Right lobe of liver (tissue), 6 donors: ENCODE data around the gene RELN. TPM values are rescaled to one million over a fixed set of nuclear protein-coding genes. Genes with fewer than 3 reads are reported as not detected.

Source experiments
- ATAC-seq, 4 donors: fragments of 200-7000 bp; cut with Tn5 transposase; one replicate each; pipeline ENCODE4 v1.9.1; 2020; ENCODE audit warnings: mild to moderate bottlenecking in 4 of 4, moderate library complexity in 4 of 4
- DNase-seq, 3 donors: peaks; one replicate each; pipeline ENCODE4 v3.0.0-alpha.2; 2020
- H3K27ac ChIP-seq, 3 donors: fragments of 200-600 bp; one replicate each; pipeline ENCODE4 v1.8.0; 2022
- H3K27me3 ChIP-seq, 2 donors: fragments of 200-600 bp; one replicate each; pipeline ENCODE4 v1.8.0; 2022
- H3K36me3 ChIP-seq, 4 donors: fragments of 200-600 bp; sonication (generic) in 1 of 4; one replicate each; pipeline versions ENCODE4 v1.5.1 to v1.8.0; 2017 to 2022; ENCODE audit warnings: control low read depth in 1 of 4
- H3K4me1 ChIP-seq, 4 donors: fragments of 200-600 bp; sonication (generic) in 1 of 4; one replicate each; pipeline versions ENCODE4 v1.5.1 to v1.8.0; 2017 to 2022; ENCODE audit warnings: control low read depth in 1 of 4
- H3K4me3 ChIP-seq, 3 donors: fragments of 200-600 bp; one replicate each; pipeline ENCODE4 v1.8.0; 2022
- H3K9me3 ChIP-seq, 4 donors: fragments of 200-600 bp; sonication (generic) in 1 of 4; one replicate each; pipeline versions ENCODE4 v1.5.1 to v1.8.0; 2017 to 2022; ENCODE audit warnings: control low read depth in 1 of 4
- POLR2A ChIP-seq: fragments of 450-650 bp; IDR thresholded peaks from one replicate; pipeline ENCODE4 v1.6.1; 2017; ENCODE audit warnings: antibody characterized with exemption, mild to moderate bottlenecking
- WGBS: methylation state at CpG from one replicate; pipeline ENCODE4 v1.1.6; 2018; ENCODE audit warnings: low coverage, low lambda C conversion rate; ENCODE audit not compliant: insufficient coverage; ENCODE audit errors: missing lambda C conversion rate; 5-methylcytosine and 5-hydroxymethylcytosine counted together
- intact Hi-C, 2 donors: fragments of 100-400 bp; cut with DNase I; formaldehyde crosslinking; loops; one replicate each; pipeline versions ENCODE4 v1.11.2 to v1.14.1; 2022
- total RNA-seq, 6 experiments: library from RNA; depleted of rRNA in 2 of 6; stranded (reverse); fragments of >200 nt in 2 of 6; fragmentation: NEBNext Ultra II Directional in 3 of 6; extraction: Animal tissue kit (Norgen Biotek cat#: 25700) in 3 of 6; gene quantifications; one replicate each; pipeline versions ENCODE4 v1.1.0 to v1.2.4, GENCODE V29; 2016 to 2023
- TF ChIP-seq, protein P1 (sequence below), 4 donors: fragments of 200-600 bp in 3 of 4; fragments of 450-650 bp in 1 of 4; IDR thresholded peaks; one replicate each; pipeline versions ENCODE4 v1.5.1 to v1.8.0; 2016 to 2022; ENCODE audit warnings: antibody characterized with exemption in 4 of 4, mild to moderate bottlenecking in 2 of 4
- donor health status: DM: no; HTN: yes; CAD: no.
- donor health status: DM: no; HTN: no; CAD: no.
- donor health status: DM: no; HTN: no; CAD: no.
- donor health status: DM: no; HTN: yes; CAD: no.
- donor health status: DM: no; HTN: yes; CAD: no.

The RELN gene
- total RNA-seq, 6 experiments from 2014 or later: 11.9 to 35.7 (median 18.9) TPM

DNA sequence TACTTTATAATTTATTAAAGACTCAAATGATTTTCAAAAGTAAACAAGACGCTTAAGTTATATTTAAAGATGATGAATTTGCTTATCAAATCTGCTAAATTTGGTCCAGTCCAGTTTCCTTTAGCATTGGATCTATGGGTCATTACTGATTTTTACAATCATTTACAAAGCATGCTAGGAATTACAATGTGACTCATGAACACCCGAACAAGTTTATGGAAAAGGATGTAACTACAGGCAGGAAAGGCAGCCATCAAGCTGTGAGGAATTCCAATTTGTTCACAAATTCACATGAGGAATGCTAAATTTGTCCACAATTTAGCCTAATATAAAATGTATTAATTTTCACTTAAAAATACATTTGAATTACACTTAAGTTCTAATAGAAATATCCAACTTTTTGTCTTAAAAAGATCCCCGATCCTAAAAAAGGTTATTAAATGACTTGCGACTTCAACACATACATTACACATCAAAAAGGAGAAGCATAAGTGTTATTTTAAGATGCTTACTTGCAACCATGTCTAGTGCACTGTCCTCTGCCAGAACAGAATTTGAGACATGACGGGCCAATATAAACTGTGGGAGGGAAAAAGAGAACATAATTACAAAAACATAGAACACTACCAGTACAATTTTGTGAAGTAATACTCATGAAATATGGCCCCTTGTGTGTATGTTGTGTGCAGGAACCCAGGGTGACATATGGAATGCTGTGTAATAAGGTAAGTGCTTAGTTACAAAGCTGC lies 349.3 kb downstream of the RELN start:
- WGBS: 80% methylated on average over 5 of the region's 5 CpGs
- H3K27ac ChIP-seq: no peak overlapping the region
- H3K4me3 ChIP-seq: no peak overlapping the region
- DNase-seq (no peak), ATAC-seq (no peak)
- TF ChIP-seq, protein P1, sequence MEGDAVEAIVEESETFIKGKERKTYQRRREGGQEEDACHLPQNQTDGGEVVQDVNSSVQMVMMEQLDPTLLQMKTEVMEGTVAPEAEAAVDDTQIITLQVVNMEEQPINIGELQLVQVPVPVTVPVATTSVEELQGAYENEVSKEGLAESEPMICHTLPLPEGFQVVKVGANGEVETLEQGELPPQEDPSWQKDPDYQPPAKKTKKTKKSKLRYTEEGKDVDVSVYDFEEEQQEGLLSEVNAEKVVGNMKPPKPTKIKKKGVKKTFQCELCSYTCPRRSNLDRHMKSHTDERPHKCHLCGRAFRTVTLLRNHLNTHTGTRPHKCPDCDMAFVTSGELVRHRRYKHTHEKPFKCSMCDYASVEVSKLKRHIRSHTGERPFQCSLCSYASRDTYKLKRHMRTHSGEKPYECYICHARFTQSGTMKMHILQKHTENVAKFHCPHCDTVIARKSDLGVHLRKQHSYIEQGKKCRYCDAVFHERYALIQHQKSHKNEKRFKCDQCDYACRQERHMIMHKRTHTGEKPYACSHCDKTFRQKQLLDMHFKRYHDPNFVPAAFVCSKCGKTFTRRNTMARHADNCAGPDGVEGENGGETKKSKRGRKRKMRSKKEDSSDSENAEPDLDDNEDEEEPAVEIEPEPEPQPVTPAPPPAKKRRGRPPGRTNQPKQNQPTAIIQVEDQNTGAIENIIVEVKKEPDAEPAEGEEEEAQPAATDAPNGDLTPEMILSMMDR (IDR thresholded peaks at IDR 0.05): no peak
- no peak for TF ChIP-seq POLR2A
- peaks cover 0 to 6% (median 0%) of the 10 kb centered on the region in 4 donors for H3K9me3 ChIP-seq
- no peaks in the 10 kb centered on the region for H3K4me1 ChIP-seq
- H3K36me3 ChIP-seq: no peaks in the 10 kb centered on the region
- no peaks in the 10 kb centered on the region for H3K27me3 ChIP-seq
- intact Hi-C loops: no loop called here

DNA sequence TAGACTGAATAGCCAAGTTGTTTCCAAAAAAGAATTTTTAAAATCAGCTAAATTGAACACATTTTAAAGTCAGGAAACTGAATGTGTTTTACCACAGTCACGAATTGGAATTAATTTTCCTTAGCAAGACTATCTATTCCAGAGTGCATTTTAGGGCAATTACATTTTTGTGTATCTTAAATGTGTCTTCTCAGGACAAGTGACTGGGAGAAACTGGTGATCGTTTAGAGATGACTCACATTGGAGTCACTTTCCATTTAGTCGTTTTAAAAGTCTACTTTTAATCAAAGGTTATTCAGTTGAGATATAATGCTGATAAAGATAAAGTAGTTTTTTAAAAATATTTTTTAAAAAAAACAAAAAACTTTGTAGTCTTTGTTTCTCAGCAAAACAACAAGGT lies 351.7 kb downstream of the RELN start:
- H3K36me3 ChIP-seq: no peaks in the 10 kb centered on the region
- WGBS: 35% methylated on average over 3 of the region's 3 CpGs
- no peaks in the 10 kb centered on the region for H3K9me3 ChIP-seq
- no peaks in the 10 kb centered on the region for H3K27me3 ChIP-seq
- ATAC-seq (no peak), DNase-seq (no peak)
- no peak overlapping the region for H3K27ac ChIP-seq
- TF ChIP-seq POLR2A: no peak
- TF ChIP-seq, protein P1 (IDR thresholded peaks at IDR 0.05): no peak
- intact Hi-C loops: no loop called here
- H3K4me1 ChIP-seq: no peaks in the 10 kb centered on the region
- H3K4me3 ChIP-seq: no peak overlapping the region

DNA sequence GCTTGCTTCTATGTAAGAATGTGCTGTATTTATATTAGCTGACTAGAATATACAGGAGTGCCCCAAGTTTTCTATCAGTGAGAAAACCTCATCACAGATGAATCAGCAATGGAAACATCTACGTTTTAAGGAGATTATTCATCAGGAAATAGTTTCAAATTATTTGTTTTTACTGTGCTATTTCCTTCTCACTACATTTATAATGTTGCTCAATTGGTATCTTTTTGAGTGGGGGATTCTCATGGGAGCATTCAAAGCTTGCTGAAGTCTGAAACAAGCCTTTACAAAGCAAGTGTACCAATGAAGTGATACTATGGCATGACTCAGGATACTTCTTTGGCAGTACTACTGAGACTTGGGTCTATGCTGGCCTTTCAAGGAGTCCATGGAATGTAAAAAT lies 352.4 kb downstream of the RELN start:
- 44% methylated on average over 1 of the region's 1 CpG for WGBS
- intact Hi-C loops: no loop called here
- no peaks in the 10 kb centered on the region for H3K9me3 ChIP-seq
- ATAC-seq (no peak), DNase-seq (no peak)
- H3K36me3 ChIP-seq: no peaks in the 10 kb centered on the region
- no peak for TF ChIP-seq POLR2A
- TF ChIP-seq, protein P1 (IDR thresholded peaks at IDR 0.05): no peak
- H3K27me3 ChIP-seq: no peaks in the 10 kb centered on the region
- no peak overlapping the region for H3K27ac ChIP-seq
- H3K4me3 ChIP-seq: no peak overlapping the region
- no peaks in the 10 kb centered on the region for H3K4me1 ChIP-seq

DNA sequence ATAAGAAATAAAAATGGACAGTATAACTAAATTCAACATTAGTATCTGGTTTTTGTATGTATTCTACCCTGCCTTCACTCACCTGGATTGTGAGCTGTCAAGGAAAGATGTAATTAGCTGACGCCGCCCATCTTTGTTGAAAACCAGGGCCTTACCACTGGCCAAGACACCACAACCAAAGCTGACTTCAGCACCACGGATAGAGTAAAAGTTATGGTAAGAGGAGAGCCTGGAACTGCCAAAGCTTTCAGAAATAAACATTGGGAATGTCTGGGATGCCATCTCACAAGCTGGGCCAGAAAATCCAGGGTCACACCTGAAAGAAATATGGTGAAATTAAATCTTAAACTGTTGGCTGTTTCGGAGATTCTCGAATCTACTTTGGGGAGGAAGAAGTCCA lies 353.3 kb downstream of the RELN start:
- Histone ChIP-seq H3K27me3 (no peaks in the 10 kb centered on the region), H3K4me3 (no peak overlapping the region), H3K9me3 (no peaks in the 10 kb centered on the region), H3K4me1 (no peaks in the 10 kb centered on the region), H3K27ac (no peak overlapping the region), H3K36me3 (no peaks in the 10 kb centered on the region)
- 77% methylated on average over 5 of the region's 5 CpGs for WGBS
- no peak for TF ChIP-seq POLR2A
- TF ChIP-seq, protein P1 (IDR thresholded peaks at IDR 0.05): no peak
- DNase-seq (no peak), ATAC-seq (no peak)
- intact Hi-C loops: no loop called here
